ENCODE results near the gene TEX19. TPM values are rescaled to one million over a fixed set of nuclear protein-coding genes. Genes with fewer than 3 reads are reported as not detected.

The TEX19 gene
- total and polyA plus RNA-seq, 2 of the 8 experiments (the other 6 are each of a cell fraction or from before 2014, with no cell fraction given): 0.54 to 0.80 TPM

GRCh38 chr17:82408938-82409318, 49.9 kb downstream of the TEX19 start:
- H3K56ac ChIP-seq (replicated peaks; ENCODE audit: insufficient read length, low read depth, low read length): no peak overlapping the region
- no peak overlapping the region for H3K9ac ChIP-seq (replicated peaks in 1 of 4; ENCODE audit: extremely low read depth in 1 of 4, low read depth in 3 of 4, low read length in 3 of 4)
- no peak overlapping the region for H2BK20ac ChIP-seq (ENCODE audit: low read length)
- no peak overlapping the region for H2BK5ac ChIP-seq (ENCODE audit: low read depth, low read length)
- H3K4me3 ChIP-seq (ENCODE audit: extremely low read depth in 1 of 4, insufficient read depth in 2 of 4, low read depth in 3 of 4, low read length in 4 of 4): no peak overlapping the region
- H3K79me1 ChIP-seq (ENCODE audit: low read depth, low read length): no peaks in the 10 kb centered on the region
- H4K91ac ChIP-seq (replicated peaks; ENCODE audit: insufficient read length, low read length): no peak overlapping the region
- no peaks in the 10 kb centered on the region for H3K4me1 ChIP-seq (replicated peaks in 1 of 4; ENCODE audit: control insufficient read depth in 3 of 4, insufficient read depth in 4 of 4, low read length in 3 of 4)
- DNase-seq (ENCODE audit: low read depth in 1 of 2, low spot score in 2 of 2) (no peak), FAIRE-seq (no peak)
- no peak overlapping the region for H3K18ac ChIP-seq (ENCODE audit: extremely low read depth, low read length)
- no peak overlapping the region for H3K4me2 ChIP-seq (ENCODE audit: insufficient read depth in 1 of 2, low read depth in 2 of 2, low read length in 2 of 2)
- no peak overlapping the region for H2BK120ac ChIP-seq (replicated peaks; ENCODE audit: low read depth, low read length)
- no peaks in the 10 kb centered on the region for H3K23me2 ChIP-seq (ENCODE audit: low read depth, low read length)
- H4K8ac ChIP-seq (ENCODE audit: extremely low read depth, insufficient read depth, low read length): no peak overlapping the region
- no peak overlapping the region for H2AFZ ChIP-seq (ENCODE audit: low read length)
- WGBS, 2 experiments (ENCODE audit: extremely low coverage in 1 of 2, insufficient coverage in 1 of 2, insufficient read length in 1 of 2, insufficient replicate concordance in 2 of 2, low coverage in 1 of 2, low lambda C conversion rate in 2 of 2, missing lambda C conversion rate in 1 of 2): 90% methylated on average over 21 of the region's 21 CpGs; no CpG with 5 or more reads in 1 of the 2 experiments
- no peak overlapping the region for H4K5ac ChIP-seq (ENCODE audit: insufficient read length, low read depth, low read length)
- no peak overlapping the region for H3K27ac ChIP-seq (ENCODE audit: low read depth, low read length)
- no peaks in the 10 kb centered on the region for H3K27me3 ChIP-seq (replicated peaks in 1 of 4; ENCODE audit: control insufficient read depth in 3 of 4, extremely low read depth in 1 of 4, insufficient read depth in 3 of 4, low read length in 3 of 4)
- peaks cover 1 to 2% of the 10 kb centered on the region in 2 experiments for H4K20me1 ChIP-seq (replicated peaks in 1 of 2; ENCODE audit: control insufficient read depth in 1 of 2, insufficient read depth in 2 of 2, low read length in 2 of 2)
- no peak overlapping the region for H2BK15ac ChIP-seq (ENCODE audit: low read length)
- peaks cover 0 to 6% (median 0%) of the 10 kb centered on the region in 4 experiments; a peak in 2 of 8 replicates for H3K36me3 ChIP-seq (ENCODE audit: control insufficient read depth in 2 of 4, insufficient read depth in 4 of 4, low read length in 3 of 4)
- H2BK12ac ChIP-seq (ENCODE audit: low read depth, low read length): no peak overlapping the region
- no peak overlapping the region for H3K4ac ChIP-seq (replicated peaks; ENCODE audit: insufficient read length, low read depth, low read length)
- ChIA-PET CTCF (ENCODE audit: partially characterized antibody) (interaction anchor here (1.4 to 2.2 kb wide), 3 partner anchors 16 to 145 kb away, joined by 3 to 9 read pairs (median 5); no protein-coding TSS in a partner anchor), POLR2A (ENCODE audit: partially characterized antibody) (interaction anchor here (1.2 to 1.3 kb wide), 2 partner anchors 10 to 32 kb away, joined by 3 read pairs; no protein-coding TSS in a partner anchor)
- no peak overlapping the region for H3K23ac ChIP-seq (ENCODE audit: insufficient read length)
- H3K14ac ChIP-seq (ENCODE audit: insufficient read length): no peak overlapping the region
- no peak for TF ChIP-seq EP300 (IDR thresholded peaks at IDR 0.05; ENCODE audit: borderline replicate concordance in 1 of 2, low read depth in 2 of 2, low read length in 2 of 2)
- TF ChIP-seq RFX5 (IDR thresholded peaks at IDR 0.05; ENCODE audit: borderline replicate concordance, low read depth, low read length): no peak
- TF ChIP-seq HDAC2 (IDR thresholded peaks at IDR 0.05; ENCODE audit: borderline replicate concordance in 1 of 2, low read depth in 2 of 2, low read length in 2 of 2): no peak
- no peak for TF ChIP-seq NANOG (IDR thresholded peaks at IDR 0.05; ENCODE audit: insufficient read depth, low read depth, low read length, poor library complexity, severe bottlenecking)
- no peaks in the 10 kb centered on the region for H3K79me2 ChIP-seq (ENCODE audit: control insufficient read depth in 1 of 2, insufficient read depth in 2 of 2, low read length in 2 of 2)
- no peak overlapping the region for H2AK5ac ChIP-seq (ENCODE audit: low read depth, low read length)
- no peaks in the 10 kb centered on the region for H3K9me3 ChIP-seq (ENCODE audit: insufficient read depth in 2 of 2, low read depth in 1 of 2, low read length in 1 of 2)
